H9 (cell line): ENCODE measurements around the gene OAS1. TPM values are rescaled to one million over a fixed set of nuclear protein-coding genes. Genes with fewer than 3 reads are reported as not detected.

Experiments
- DNase-seq: peaks from one replicate; pipeline ENCODE4 v3.0.0-alpha.2; 2017
- H2AFZ ChIP-seq: one replicate; pipeline ENCODE4 v1.6.1; 2013; ENCODE audit warnings: mild to moderate bottlenecking, low read length, control low read depth, moderate library complexity
- H2AK5ac ChIP-seq: 2 replicates; pipeline ENCODE4 v1.6.1; 2013; ENCODE audit warnings: low read length, control low read depth, mixed read lengths; ENCODE audit not compliant: insufficient read length
- H2BK120ac ChIP-seq: one replicate; pipeline ENCODE4 v1.6.1; 2013; ENCODE audit warnings: low read depth, mild to moderate bottlenecking, low read length, control low read depth, inconsistent platforms; ENCODE audit not compliant: poor library complexity, severe bottlenecking
- H2BK12ac ChIP-seq: 2 replicates; pipeline ENCODE4 v1.6.1; 2013; ENCODE audit warnings: low read length, control low read depth, mixed read lengths, low read depth; ENCODE audit not compliant: insufficient read length
- H2BK15ac ChIP-seq: 2 replicates; pipeline ENCODE4 v1.6.1; 2013; ENCODE audit warnings: low read depth, low read length, control low read depth
- H2BK20ac ChIP-seq: one replicate; pipeline ENCODE4 v1.6.1; 2013; ENCODE audit warnings: low read depth, mild to moderate bottlenecking, low read length, control low read depth, inconsistent platforms; ENCODE audit not compliant: poor library complexity, severe bottlenecking
- H2BK5ac ChIP-seq: 2 replicates; pipeline ENCODE4 v1.6.1; 2013; ENCODE audit warnings: low read length, control low read depth, mixed read lengths; ENCODE audit not compliant: insufficient read length
- H3K14ac ChIP-seq: 2 replicates; pipeline ENCODE4 v1.6.1; 2013; ENCODE audit warnings: low read length, control low read depth; ENCODE audit not compliant: insufficient read depth
- H3K18ac ChIP-seq: 2 replicates; pipeline ENCODE4 v1.6.1; 2013; ENCODE audit warnings: low read depth, mild to moderate bottlenecking, mixed read lengths, low read length, control low read depth; ENCODE audit not compliant: insufficient read length
- H3K23ac ChIP-seq: 2 replicates; pipeline ENCODE4 v1.6.1; 2013; ENCODE audit warnings: low read length, control low read depth, mixed read lengths, low read depth; ENCODE audit not compliant: insufficient read length
- H3K23me2 ChIP-seq: 2 replicates; pipeline ENCODE4 v1.6.1; 2013; ENCODE audit warnings: low read depth, mild to moderate bottlenecking, mixed read lengths, low read length, control low read depth; ENCODE audit not compliant: insufficient read length, poor library complexity, severe bottlenecking
- H3K27ac ChIP-seq: 2 replicates; pipeline ENCODE4 v1.5.1; 2013; ENCODE audit warnings: low read length, control low read depth, mixed read lengths, low read depth; ENCODE audit not compliant: insufficient read length
- H3K27me3 ChIP-seq: 2 replicates; pipeline ENCODE4 v1.6.1; 2013; ENCODE audit warnings: low read length, control low read depth, inconsistent platforms; ENCODE audit not compliant: insufficient read depth
- H3K4ac ChIP-seq: 2 replicates; pipeline ENCODE4 v1.6.1; 2013; ENCODE audit warnings: low read depth, mild to moderate bottlenecking, control low read depth, inconsistent platforms, low read length, moderate library complexity
- H3K4me1 ChIP-seq: 2 replicates; pipeline ENCODE4 v1.6.1; 2013; ENCODE audit warnings: low read length, control low read depth, inconsistent platforms; ENCODE audit not compliant: insufficient read depth
- H3K4me2 ChIP-seq: 2 replicates; pipeline ENCODE4 v1.6.1; 2013; ENCODE audit warnings: low read length, control low read depth, mixed read lengths; ENCODE audit not compliant: insufficient read length, insufficient read depth
- H3K56ac ChIP-seq: 2 replicates; pipeline ENCODE4 v1.6.1; 2013; ENCODE audit warnings: low read depth, mild to moderate bottlenecking, mixed read lengths, low read length, control low read depth; ENCODE audit not compliant: insufficient read length
- H3K79me1 ChIP-seq: 2 replicates; pipeline ENCODE4 v1.6.1; 2013; ENCODE audit warnings: low read depth, mild to moderate bottlenecking, moderate library complexity, low read length, control low read depth, inconsistent platforms; ENCODE audit not compliant: insufficient read depth, poor library complexity, severe bottlenecking
- H3K79me2 ChIP-seq: 2 replicates; pipeline ENCODE4 v1.6.1; 2013; ENCODE audit warnings: low read length, control low read depth, inconsistent platforms; ENCODE audit not compliant: insufficient read depth
- H3K9ac ChIP-seq: 2 replicates; pipeline ENCODE4 v1.6.1; 2013; ENCODE audit warnings: low read length, control low read depth, mixed read lengths; ENCODE audit not compliant: insufficient read length; ENCODE audit errors: extremely low read depth
- H3K9me3 ChIP-seq: one replicate; pipeline ENCODE4 v1.6.1; 2013; ENCODE audit warnings: low read depth, low read length, inconsistent platforms; ENCODE audit not compliant: control insufficient read depth
- H3T11ph ChIP-seq: one replicate; pipeline ENCODE4 v1.6.1; 2013; ENCODE audit warnings: mild to moderate bottlenecking, low read length, control low read depth, inconsistent platforms
- H4K20me1 ChIP-seq: one replicate; pipeline ENCODE4 v1.6.1; 2013; ENCODE audit not compliant: control insufficient read depth, insufficient read length, insufficient read depth
- H4K5ac ChIP-seq: 2 replicates; pipeline ENCODE4 v1.6.1; 2013; ENCODE audit warnings: low read depth, mild to moderate bottlenecking, mixed read lengths, low read length, control low read depth; ENCODE audit not compliant: insufficient read length
- H4K8ac ChIP-seq: replicated peaks from 2 replicates; pipeline ENCODE4 v1.6.1; 2013; ENCODE audit warnings: low read length, control low read depth, mixed read lengths, low read depth; ENCODE audit not compliant: insufficient read length
- H4K91ac ChIP-seq: 2 replicates; pipeline ENCODE4 v1.6.1; 2013; ENCODE audit warnings: low read depth, mild to moderate bottlenecking, moderate library complexity, mixed read lengths, low read length, control low read depth; ENCODE audit not compliant: insufficient read length
- H3K27ac Mint-ChIP-seq, 3 experiments: 2 replicates in 2 of 3; 3 replicates in 1 of 3; pipeline ENCODE4 v1.8.0; 2020 to 2021; ENCODE audit warnings: mixed read lengths in 3 of 3, mild to moderate bottlenecking in 1 of 3, moderate library complexity in 1 of 3
- H3K27me3 Mint-ChIP-seq: 2 replicates; pipeline ENCODE4 v1.8.0; 2021; ENCODE audit warnings: low read depth, mild to moderate bottlenecking, moderate library complexity, mixed read lengths
- H3K36me3 Mint-ChIP-seq, 3 experiments: 2 replicates in 2 of 3; 3 replicates in 1 of 3; pipeline ENCODE4 v1.8.0; 2020 to 2021; ENCODE audit warnings: low read depth in 3 of 3, mixed read lengths in 3 of 3; ENCODE audit not compliant: insufficient read depth in 1 of 3
- H3K4me1 Mint-ChIP-seq, 2 experiments: 2 replicates each; pipeline ENCODE4 v1.8.0; 2020; ENCODE audit warnings: mixed read lengths in 2 of 2
- H3K4me3 Mint-ChIP-seq, 2 experiments: 2 replicates in 1 of 2; 3 replicates in 1 of 2; pipeline ENCODE4 v1.8.0; 2020 to 2021; ENCODE audit warnings: mild to moderate bottlenecking in 2 of 2, mixed read lengths in 2 of 2, moderate library complexity in 1 of 2
- H3K9me3 Mint-ChIP-seq, 2 experiments: 2 replicates in 1 of 2; 3 replicates in 1 of 2; pipeline ENCODE4 v1.8.0; 2020; ENCODE audit warnings: mild to moderate bottlenecking in 2 of 2, mixed read lengths in 2 of 2, moderate library complexity in 1 of 2
- WGBS: extraction: QIAGEN DNeasy Blood & Tissue Kit; methylation state at CpG from one replicate; pipeline ENCODE4 v1.1.7; 2013; ENCODE audit warnings: missing lambda C conversion rate, low lambda C conversion rate, mixed read lengths; ENCODE audit not compliant: insufficient read length; ENCODE audit errors: extremely low coverage; 5-methylcytosine and 5-hydroxymethylcytosine counted together
- total RNA-seq: library from RNA; stranded (reverse); gene quantifications from 2 replicates; pipeline ENCODE4 v1.2.1, GENCODE V29; 2021
- TF ChIP-seq, protein P1 (sequence below): fragments of 200-600 bp; sonication (generic); conservative IDR thresholded peaks from 3 replicates; pipeline ENCODE4 v1.8.0; 2021; ENCODE audit warnings: antibody characterized with exemption, mild to moderate bottlenecking

The OAS1 gene
- total RNA-seq, 1 experiment from 2014 or later: not detected

DNA sequence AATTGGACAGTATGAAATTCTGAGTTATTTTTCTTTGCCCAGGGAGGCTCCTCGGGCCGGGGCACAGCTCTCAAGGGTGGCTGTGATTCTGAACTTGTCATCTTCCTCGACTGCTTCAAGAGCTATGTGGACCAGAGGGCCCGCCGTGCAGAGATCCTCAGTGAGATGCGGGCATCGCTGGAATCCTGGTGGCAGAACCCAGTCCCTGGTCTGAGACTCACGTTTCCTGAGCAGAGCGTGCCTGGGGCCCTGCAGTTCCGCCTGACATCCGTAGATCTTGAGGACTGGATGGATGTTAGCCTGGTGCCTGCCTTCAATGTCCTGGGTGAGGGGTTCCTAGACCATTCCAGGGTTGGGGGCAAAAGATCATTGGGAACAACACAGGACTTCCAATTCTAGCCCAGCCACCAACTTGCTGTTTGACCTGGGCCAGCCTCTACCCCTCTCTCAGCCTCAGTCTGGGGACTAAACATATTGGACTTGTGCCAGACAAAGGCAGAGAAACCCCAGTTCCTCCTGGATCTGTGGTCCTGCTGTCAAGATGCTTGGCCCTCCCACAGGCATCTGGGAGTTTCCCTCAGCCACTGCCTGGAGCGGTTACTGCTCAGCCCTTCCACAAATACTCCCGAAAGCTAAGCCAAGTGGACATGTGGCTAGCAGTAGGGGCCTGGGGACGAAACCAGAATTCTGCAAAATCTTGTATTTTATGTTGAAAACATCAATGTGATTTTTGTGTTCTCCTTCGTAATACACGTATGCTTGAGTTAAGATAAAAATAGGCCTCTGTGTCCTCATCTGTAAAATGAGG, 35.0 kb downstream of the OAS1 start:
- no peak overlapping the region for H3K18ac ChIP-seq
- H3K27me3 ChIP-seq: no peaks in the 10 kb centered on the region; the same call in 1 of the 2 replicates
- H2AK5ac ChIP-seq: no peak overlapping the region
- H2BK5ac ChIP-seq: no peak overlapping the region
- H3K4ac ChIP-seq: no peak overlapping the region
- H3T11ph ChIP-seq: no peak overlapping the region
- no peak overlapping the region for H3K27ac ChIP-seq
- H4K91ac ChIP-seq: no peak overlapping the region
- no peak overlapping the region for H4K8ac ChIP-seq
- H3K56ac ChIP-seq: no peak overlapping the region
- no peak overlapping the region for H2BK12ac ChIP-seq
- peaks cover 27% of the 10 kb centered on the region for H3K27me3 Mint-ChIP-seq
- no peak overlapping the region for H3K4me3 Mint-ChIP-seq
- peaks cover 8% of the 10 kb centered on the region for H3K23me2 ChIP-seq
- no peaks in the 10 kb centered on the region for H3K36me3 Mint-ChIP-seq
- H3K14ac ChIP-seq: 0 out of 2 replicates have a peak overlapping the region, but pooled peaks have one; percentile 50
- H3K27ac Mint-ChIP-seq: no peak overlapping the region
- H3K9me3 Mint-ChIP-seq: no peaks in the 10 kb centered on the region
- no peak overlapping the region; the same call in 1 of the 2 replicates for H2BK15ac ChIP-seq
- no peaks in the 10 kb centered on the region for H3K79me2 ChIP-seq
- H2AFZ ChIP-seq: no peak overlapping the region
- H3K4me1 ChIP-seq: no peaks in the 10 kb centered on the region
- TF ChIP-seq, protein P1, sequence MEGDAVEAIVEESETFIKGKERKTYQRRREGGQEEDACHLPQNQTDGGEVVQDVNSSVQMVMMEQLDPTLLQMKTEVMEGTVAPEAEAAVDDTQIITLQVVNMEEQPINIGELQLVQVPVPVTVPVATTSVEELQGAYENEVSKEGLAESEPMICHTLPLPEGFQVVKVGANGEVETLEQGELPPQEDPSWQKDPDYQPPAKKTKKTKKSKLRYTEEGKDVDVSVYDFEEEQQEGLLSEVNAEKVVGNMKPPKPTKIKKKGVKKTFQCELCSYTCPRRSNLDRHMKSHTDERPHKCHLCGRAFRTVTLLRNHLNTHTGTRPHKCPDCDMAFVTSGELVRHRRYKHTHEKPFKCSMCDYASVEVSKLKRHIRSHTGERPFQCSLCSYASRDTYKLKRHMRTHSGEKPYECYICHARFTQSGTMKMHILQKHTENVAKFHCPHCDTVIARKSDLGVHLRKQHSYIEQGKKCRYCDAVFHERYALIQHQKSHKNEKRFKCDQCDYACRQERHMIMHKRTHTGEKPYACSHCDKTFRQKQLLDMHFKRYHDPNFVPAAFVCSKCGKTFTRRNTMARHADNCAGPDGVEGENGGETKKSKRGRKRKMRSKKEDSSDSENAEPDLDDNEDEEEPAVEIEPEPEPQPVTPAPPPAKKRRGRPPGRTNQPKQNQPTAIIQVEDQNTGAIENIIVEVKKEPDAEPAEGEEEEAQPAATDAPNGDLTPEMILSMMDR: no peak
- no peak overlapping the region for H2BK20ac ChIP-seq
- H3K4me2 ChIP-seq: no peak overlapping the region
- H2BK120ac ChIP-seq: no peak overlapping the region
- peaks cover 6 to 21% of the 10 kb centered on the region in 2 experiments for H3K4me1 Mint-ChIP-seq
- no peak overlapping the region for H3K9ac ChIP-seq
- H4K20me1 ChIP-seq: no peaks in the 10 kb centered on the region
- H4K5ac ChIP-seq: no peak overlapping the region
- no peak overlapping the region for H3K23ac ChIP-seq
- DNase-seq: no peak
- no peaks in the 10 kb centered on the region for H3K9me3 ChIP-seq
- no CpG with 5 or more reads among the region's 16 CpGs for WGBS
- H3K79me1 ChIP-seq: no peaks in the 10 kb centered on the region
